Endothelial cell of hepatic sinusoid (primary cell): ENCODE measurements around the gene METTL5.
"Not testable (repeated sequence)": the region's sequence is repeated elsewhere in the genome, so short reads cannot be mapped to it uniquely, and the experiment has no call there.

Experiments
- in situ Hi-C: cut with HindIII; loops from 2 replicates; pipeline ENCODE4 v1.10.0; 2017; ENCODE audit warnings: low sequenced_read_pairs

The METTL5 gene

GRCh38 chr2:169824373-169825333 is at the start of gene METTL5:
Gene METTL5, minus strand, starts transcription at chr2:169824905. Its CDS starts 308 bp downstream, at chr2:169824597.
- in situ Hi-C loops, result no loop called here

GRCh38 chr2:169871994-169872393 is 47.3 kb upstream of the METTL5 start:
- in situ Hi-C loops, result no loop called here

GRCh38 chr2:169871369-169871768 is 46.7 kb upstream of the METTL5 start:
- in situ Hi-C loops, result not testable (repeated sequence)

- in situ Hi-C loops, result no loop called here
Measured at GRCh38 chr2:169868951-169869350, 44.2 kb upstream of the METTL5 start.

GRCh38 chr2:169867579-169867978 is 42.9 kb upstream of the METTL5 start:
- in situ Hi-C loops, result no loop called here

- in situ Hi-C loops, result not testable (repeated sequence)
Measured at GRCh38 chr2:169866230-169866629, 41.5 kb upstream of the METTL5 start.

GRCh38 chr2:169865492-169865891 is 40.8 kb upstream of the METTL5 start:
- in situ Hi-C loops, result no loop called here

GRCh38 chr2:169862816-169863215 is 38.1 kb upstream of the METTL5 start:
- in situ Hi-C loops, result no loop called here

- in situ Hi-C loops, result no loop called here
Measured at GRCh38 chr2:169860149-169860548, 35.4 kb upstream of the METTL5 start.

- in situ Hi-C loops, result no loop called here
Measured at GRCh38 chr2:169859423-169859822, 34.7 kb upstream of the METTL5 start.

- in situ Hi-C loops, result not testable (repeated sequence)
Measured at GRCh38 chr2:169855281-169856258, 30.9 kb upstream of the METTL5 start.

- in situ Hi-C loops, result no loop called here
Measured at GRCh38 chr2:169853041-169853668, 28.4 kb upstream of the METTL5 start.

- in situ Hi-C loops, result no loop called here
Measured at GRCh38 chr2:169849710-169850109, 25.0 kb upstream of the METTL5 start.

- in situ Hi-C loops, result not testable (repeated sequence)
Measured at GRCh38 chr2:169848959-169849693, 24.4 kb upstream of the METTL5 start.

- in situ Hi-C loops, result no loop called here
Measured at GRCh38 chr2:169845016-169845415, 20.3 kb upstream of the METTL5 start.

GRCh38 chr2:169841625-169842024 is 16.9 kb upstream of the METTL5 start:
- in situ Hi-C loops, result not testable (repeated sequence)

GRCh38 chr2:169840747-169841142 is 16.0 kb upstream of the METTL5 start:
- in situ Hi-C loops, result no loop called here

GRCh38 chr2:169839954-169840746 is 15.4 kb upstream of the METTL5 start:
- in situ Hi-C loops, result no loop called here

- in situ Hi-C loops, result no loop called here
Measured at GRCh38 chr2:169838743-169839489, 14.2 kb upstream of the METTL5 start.
